GM12892 (cell line): ENCODE results near the gene MRPL28.

Experiments
- POLR2A ChIP-seq: IDR thresholded peaks from 2 replicates; pipeline ENCODE4 v1.6.1; 2011; ENCODE audit warnings: low read depth, low read length, control low read depth
- POLR2AphosphoS5 ChIP-seq: IDR thresholded peaks from 2 replicates; pipeline ENCODE4 v1.6.1; 2011; ENCODE audit warnings: low read depth, low read length, control low read depth

DNA sequence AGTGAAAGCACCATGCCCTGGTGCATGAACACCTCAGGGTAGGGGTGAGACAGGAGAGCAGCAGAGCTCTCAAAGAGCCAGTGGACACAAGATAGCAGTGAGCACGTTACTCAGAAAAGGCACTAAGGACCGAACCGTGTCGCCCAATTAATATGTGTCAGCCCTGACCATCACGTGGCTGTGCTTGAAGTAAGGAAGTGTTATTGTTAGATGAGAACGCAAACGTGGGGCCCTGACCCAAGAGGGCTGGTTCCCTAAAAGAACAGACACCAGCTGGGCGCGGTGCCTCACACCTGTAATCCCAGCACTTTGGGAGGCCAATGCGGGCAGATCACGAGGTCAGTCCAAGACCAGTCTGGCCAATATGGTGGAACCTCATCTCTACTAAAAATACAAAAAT is 34.1 kb downstream of the MRPL28 start:
- no peak for TF ChIP-seq POLR2A
- TF ChIP-seq POLR2AphosphoS5, result no peak
